Measurements from ENCODE around the gene SLC2A11.
"Not testable (repeated sequence)": the region's sequence is repeated elsewhere in the genome, so short reads cannot be mapped to it uniquely, and the experiment has no call there.

DNA sequence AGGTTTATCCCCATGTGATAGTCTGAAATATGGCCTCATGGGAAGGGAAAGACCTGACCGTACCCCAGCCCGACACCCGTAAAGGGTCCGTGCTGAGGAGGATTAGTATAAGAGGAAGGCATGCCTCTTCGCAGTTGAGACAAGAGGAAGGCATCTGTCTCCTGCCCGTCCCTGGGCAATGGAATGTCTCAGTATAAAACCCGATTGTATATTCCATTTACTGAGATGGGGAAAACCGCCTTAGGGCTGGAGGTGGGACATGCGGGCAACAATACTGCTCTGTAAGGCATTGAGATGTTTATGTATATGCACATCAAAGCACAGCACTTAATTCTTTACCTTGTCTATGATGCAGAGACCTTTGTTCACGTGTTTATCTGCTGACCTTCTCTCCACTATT is 49.7 kb downstream of the SLC2A11 start:
- TF ChIP-seq JUND (IDR thresholded peaks at IDR 0.05; ENCODE audit: borderline replicate concordance, low read depth, low read length); JUND (tag; IDR thresholded peaks at IDR 0.05; ENCODE audit: borderline replicate concordance, low read depth, low read length); ATF4 (CRISPR knock-in tag; IDR thresholded peaks at IDR 0.05): not testable (repeated sequence)
